SK-N-SH treated with all-trans-retinoic acid at 6 μM for 48 hours (cell line): ENCODE results near the gene MAP2.

Experiments used
- CREB5 ChIP-seq: fragments of 250-450 bp; sonication (Bioruptor Pico); IDR thresholded peaks from 2 replicates; pipeline ENCODE4 v1.5.1; 2020; ENCODE audit warnings: low read depth, mild to moderate bottlenecking, moderate library complexity
- CSDC2 ChIP-seq: fragments of 250-450 bp; sonication (Bioruptor Pico); IDR thresholded peaks from 2 replicates; pipeline ENCODE4 v1.5.0; 2020; ENCODE audit warnings: mild to moderate bottlenecking, moderate library complexity
- CSRNP3 ChIP-seq: fragments of 250-450 bp; sonication (Bioruptor Pico); IDR thresholded peaks from 2 replicates; pipeline ENCODE4 v1.5.1; 2021; ENCODE audit warnings: mild to moderate bottlenecking, moderate library complexity
- ISL1 ChIP-seq: fragments of 250-450 bp; sonication (Bioruptor Pico); IDR thresholded peaks from 2 replicates; pipeline ENCODE4 v2.1.2; 2022; ENCODE audit warnings: mild to moderate bottlenecking, moderate library complexity
- PATZ1 ChIP-seq: fragments of 250-450 bp; sonication (Bioruptor Pico); IDR thresholded peaks from 2 replicates; pipeline ENCODE4 v1.8.0; 2020; ENCODE audit warnings: mild to moderate bottlenecking, moderate library complexity, borderline replicate concordance
- PPARA ChIP-seq: fragments of 250-450 bp; sonication (Bioruptor Pico); IDR thresholded peaks from 2 replicates; pipeline ENCODE4 v1.5.0; 2020; ENCODE audit warnings: mild to moderate bottlenecking, borderline replicate concordance
- TOX ChIP-seq: fragments of 250-450 bp; sonication (Bioruptor Pico); IDR thresholded peaks from 2 replicates; pipeline ENCODE4 v1.8.0; 2021; ENCODE audit warnings: mild to moderate bottlenecking, moderate library complexity, borderline replicate concordance
- TSHZ2 ChIP-seq: fragments of 250-450 bp; sonication (Bioruptor Pico); IDR thresholded peaks from 2 replicates; pipeline ENCODE4 v1.5.0; 2020; ENCODE audit warnings: mild to moderate bottlenecking, moderate library complexity
- ZC3H10 ChIP-seq: fragments of 250-450 bp; sonication (Bioruptor Pico); IDR thresholded peaks from 2 replicates; pipeline ENCODE4 v1.5.1; 2021; ENCODE audit warnings: mild to moderate bottlenecking, moderate library complexity
- ZFP30 ChIP-seq: fragments of 450-650 bp; formaldehyde crosslinking; IDR thresholded peaks from 2 replicates; pipeline ENCODE4 v1.5.0; 2022; ENCODE audit warnings: mild to moderate bottlenecking, moderate library complexity
- ZNF70 ChIP-seq: fragments of 450-650 bp; formaldehyde crosslinking; IDR thresholded peaks from 2 replicates; pipeline ENCODE4 v1.5.0; 2020; ENCODE audit warnings: mild to moderate bottlenecking, moderate library complexity
- ZNF8 ChIP-seq: fragments of 450-650 bp; formaldehyde crosslinking; IDR thresholded peaks from 2 replicates; pipeline ENCODE4 v1.5.0; 2020; ENCODE audit warnings: mild to moderate bottlenecking, moderate library complexity

- TF ChIP-seq CREB5 (CRISPR knock-in tag), result no peak
- TF ChIP-seq ZC3H10 (CRISPR knock-in tag), result no peak
- TF ChIP-seq PPARA, result no peak
- TF ChIP-seq ISL1 (CRISPR knock-in tag), result no peak
- no peak for TF ChIP-seq ZNF70
- no peak for TF ChIP-seq ZFP30 (CRISPR knock-in tag)
- TF ChIP-seq ZNF8 (CRISPR knock-in tag), result no peak
- no peak for TF ChIP-seq PATZ1 (CRISPR knock-in tag)
- no peak for TF ChIP-seq CSDC2 (CRISPR knock-in tag)
- no peak for TF ChIP-seq TSHZ2
- TF ChIP-seq CSRNP3 (CRISPR knock-in tag), result no peak
- TF ChIP-seq TOX, result no peak
Measured at GRCh38 chr2:209549589-209549988, 125.7 kb downstream of the MAP2 start.
